GM23338 (cell line): ENCODE results near the gene TPP1. TPM values are rescaled to one million over a fixed set of nuclear protein-coding genes. Genes with fewer than 3 reads are reported as not detected.

ENCODE experiments used
- ATAC-seq: fragments of 200-7000 bp; cut with Tn5 transposase; 3 replicates; pipeline ENCODE4 v1.9.1; 2020
- DNase-seq: peaks from one replicate; pipeline ENCODE4 v3.0.0-alpha.2; 2015; ENCODE audit warnings: low spot score
- H2AFZ ChIP-seq: fragments of 200-600 bp; sonication (generic); 2 replicates; pipeline ENCODE4 v1.8.0; 2016; ENCODE audit warnings: antibody characterized with exemption, mild to moderate bottlenecking, moderate library complexity
- H3F3A ChIP-seq: fragments of 200-600 bp; sonication (generic); replicated peaks from 2 replicates; pipeline ENCODE4 v1.8.0; 2017; ENCODE audit warnings: antibody characterized with exemption, mixed run types, low read depth
- H3K27ac ChIP-seq: fragments of 200-600 bp; sonication (generic); 2 replicates; pipeline ENCODE4 v1.6.1; 2016; ENCODE audit warnings: low read depth
- H3K27me3 ChIP-seq: fragments of 200-600 bp; sonication (generic); 2 replicates; pipeline ENCODE4 v1.8.0; 2016; ENCODE audit warnings: mild to moderate bottlenecking, mixed run types, moderate library complexity; ENCODE audit not compliant: insufficient read depth
- H3K36me3 ChIP-seq: fragments of 200-600 bp; sonication (generic); 2 replicates; pipeline ENCODE4 v1.8.0; 2016; ENCODE audit warnings: mild to moderate bottlenecking; ENCODE audit not compliant: insufficient read depth
- H3K4me1 ChIP-seq: fragments of 200-600 bp; sonication (generic); 2 replicates; pipeline ENCODE4 v1.8.0; 2016; ENCODE audit warnings: mild to moderate bottlenecking, moderate library complexity; ENCODE audit not compliant: insufficient read depth
- H3K4me2 ChIP-seq: fragments of 200-600 bp; sonication (generic); 2 replicates; pipeline ENCODE4 v1.7.1; 2017; ENCODE audit warnings: mixed run types
- H3K4me3 ChIP-seq: fragments of 200-600 bp; sonication (generic); 2 replicates; pipeline ENCODE4 v1.6.1; 2016; ENCODE audit warnings: mixed run types
- H3K79me2 ChIP-seq: fragments of 200-600 bp; sonication (generic); replicated peaks from 2 replicates; pipeline ENCODE4 v1.8.0; 2017; ENCODE audit warnings: mild to moderate bottlenecking; ENCODE audit not compliant: insufficient read depth
- H3K9me2 ChIP-seq: fragments of 200-600 bp; sonication (generic); 2 replicates; pipeline ENCODE4 v1.8.0; 2017; ENCODE audit not compliant: insufficient read depth
- H4K20me1 ChIP-seq: fragments of 200-600 bp; sonication (generic); replicated peaks from 2 replicates; pipeline ENCODE4 v1.8.0; 2017; ENCODE audit warnings: mild to moderate bottlenecking; ENCODE audit not compliant: insufficient read depth
- H3K27ac Mint-ChIP-seq: 2 replicates; pipeline ENCODE4 v1.8.0; 2020; ENCODE audit warnings: inconsistent platforms, mild to moderate bottlenecking, moderate library complexity, mixed read lengths
- H3K27me3 Mint-ChIP-seq: 3 replicates; pipeline ENCODE4 v1.8.0; 2022; ENCODE audit warnings: low read depth, mild to moderate bottlenecking, moderate library complexity, mixed read lengths, inconsistent platforms; ENCODE audit not compliant: insufficient read depth, poor library complexity
- H3K36me3 Mint-ChIP-seq: 3 replicates; pipeline ENCODE4 v1.8.0; 2021; ENCODE audit warnings: low read depth, mild to moderate bottlenecking, inconsistent platforms, moderate library complexity, mixed read lengths
- H3K4me1 Mint-ChIP-seq: 3 replicates; pipeline ENCODE4 v1.8.0; 2020; ENCODE audit warnings: mild to moderate bottlenecking, inconsistent platforms, mixed read lengths
- H3K4me3 Mint-ChIP-seq: 3 replicates; pipeline ENCODE4 v1.8.0; 2021; ENCODE audit warnings: moderate library complexity, mild to moderate bottlenecking, inconsistent platforms, mixed read lengths
- H3K9me3 Mint-ChIP-seq: 3 replicates; pipeline ENCODE4 v1.8.0; 2020; ENCODE audit warnings: moderate library complexity, mild to moderate bottlenecking, inconsistent platforms, mixed read lengths
- CREB1 ChIP-seq: fragments of 250-450 bp; sonication (Bioruptor Pico); IDR thresholded peaks from 2 replicates; pipeline ENCODE4 v1.5.0; 2020; ENCODE audit warnings: low read depth, mild to moderate bottlenecking, moderate library complexity
- ETS1 ChIP-seq: IDR thresholded peaks from 2 replicates; pipeline ENCODE4 v1.6.1; 2016; ENCODE audit warnings: antibody characterized with exemption
- EZH2 ChIP-seq: fragments of 200-600 bp; sonication (generic); IDR thresholded peaks from one replicate; pipeline ENCODE4 v1.8.0; 2017; ENCODE audit warnings: antibody characterized with exemption, mild to moderate bottlenecking, low read depth; ENCODE audit not compliant: unreplicated experiment
- EZH2phosphoT487 ChIP-seq: fragments of 200-600 bp; sonication (generic); IDR thresholded peaks from one replicate; pipeline ENCODE4 v1.8.1; 2018; ENCODE audit warnings: antibody characterized with exemption; ENCODE audit not compliant: unreplicated experiment
- JUNB ChIP-seq: IDR thresholded peaks from one replicate; pipeline ENCODE4 v1.6.1; 2016; ENCODE audit warnings: antibody characterized with exemption; ENCODE audit not compliant: unreplicated experiment
- NANOG ChIP-seq: IDR thresholded peaks from 2 replicates; pipeline ENCODE4 v1.6.1; 2016; ENCODE audit warnings: antibody characterized with exemption, borderline replicate concordance
- POLR2AphosphoS5 ChIP-seq: IDR thresholded peaks from 2 replicates; pipeline ENCODE4 v1.6.1; 2016; ENCODE audit warnings: antibody characterized with exemption, low read depth
- REST ChIP-seq: IDR thresholded peaks from one replicate; pipeline ENCODE4 v1.6.1; 2018; ENCODE audit warnings: antibody characterized with exemption; ENCODE audit not compliant: unreplicated experiment
- STAT1 ChIP-seq: IDR thresholded peaks from one replicate; pipeline ENCODE4 v1.6.1; 2016; ENCODE audit warnings: antibody characterized with exemption; ENCODE audit not compliant: unreplicated experiment
- ZNF114 ChIP-seq: fragments of 250-450 bp; sonication (Bioruptor Pico); IDR thresholded peaks from 2 replicates; pipeline ENCODE4 v1.5.0; 2020; ENCODE audit warnings: mild to moderate bottlenecking, moderate library complexity
- ZNF331 ChIP-seq: fragments of 250-450 bp; sonication (Bioruptor Pico); IDR thresholded peaks from 2 replicates; pipeline ENCODE4 v1.5.0; 2020; ENCODE audit warnings: low read depth, mild to moderate bottlenecking, moderate library complexity
- ZNF462 ChIP-seq: fragments of 250-450 bp; sonication (Bioruptor Pico); IDR thresholded peaks from 2 replicates; pipeline ENCODE4 v1.5.0; 2020; ENCODE audit warnings: mild to moderate bottlenecking, moderate library complexity
- polyA plus RNA-seq: library from polyadenylated mRNA; unstranded; fragments of >200 nt; fragmentation: Nextera tagmentation; extraction: Ambion mirVana; gene quantifications from 2 replicates; pipeline ENCODE4 v1.2.1, GENCODE V29; 2016
- total RNA-seq: library from RNA; depleted of rRNA; stranded (reverse); fragments of >200 nt; shearing (Covaris generic); gene quantifications from 2 replicates; pipeline ENCODE4 v1.2.3, GENCODE V29; 2014
- TF ChIP-seq, protein P1 (sequence below), 2 experiments: fragments of 200-600 bp in 1 of 2; sonication (generic) in 1 of 2; conservative IDR thresholded peaks; 2 replicates each; pipeline versions ENCODE4 v1.5.1 to v1.6.1; 2016 to 2017; ENCODE audit warnings: antibody characterized with exemption in 2 of 2, low read depth in 2 of 2, mild to moderate bottlenecking in 2 of 2, moderate library complexity in 1 of 2

The TPP1 gene
- total and polyA plus RNA-seq, 2 experiments from 2014 or later = 21.7 to 49.7 TPM

DNA sequence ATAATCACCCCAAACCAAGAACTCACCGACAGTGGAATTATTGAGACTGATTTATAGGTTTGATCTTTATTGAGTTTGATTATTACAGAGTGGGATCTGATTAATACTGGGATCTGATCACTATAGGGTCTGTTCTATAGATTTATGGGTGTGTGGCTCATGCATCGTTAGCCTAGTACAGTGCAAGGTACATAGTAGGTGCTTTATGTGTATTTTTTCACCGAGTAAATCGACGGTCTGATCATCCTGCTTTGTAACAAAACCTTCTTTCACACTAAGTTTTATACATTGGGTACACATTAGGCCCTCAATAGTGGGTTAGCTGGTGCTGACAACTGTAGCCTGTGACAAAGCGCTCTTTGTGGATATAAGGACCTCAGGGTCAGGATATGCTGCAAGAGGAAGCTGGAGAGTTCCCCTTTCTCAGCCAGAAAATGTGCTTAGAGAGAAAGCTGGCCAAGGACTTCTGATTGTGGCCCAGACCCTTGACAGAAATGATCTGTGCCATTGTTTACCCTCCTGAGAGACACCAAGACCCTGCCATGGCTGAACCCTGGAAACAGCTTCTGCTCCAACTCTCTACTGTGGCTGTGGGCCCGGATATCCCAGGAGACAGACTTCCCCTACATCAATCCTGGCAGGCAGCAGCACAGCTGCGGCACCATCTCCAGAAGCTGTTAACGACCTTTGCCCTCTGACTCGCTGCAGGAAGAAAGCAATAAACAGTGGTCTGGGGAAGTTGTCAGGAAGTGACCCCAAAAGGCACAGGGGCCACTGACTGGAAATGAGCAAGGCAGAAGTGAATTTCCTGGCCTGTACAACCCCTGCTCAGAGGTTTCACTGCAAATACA, 16.1 kb upstream of the TPP1 start:
- H3K27ac ChIP-seq = no peak overlapping the region

More for the DNA sequence above, 16.1 kb upstream of the TPP1 start:
- Histone ChIP-seq H3K27me3 (peaks cover 19% of the 10 kb centered on the region), H3F3A (no peaks in the 10 kb centered on the region), H3K9me2 (no peaks in the 10 kb centered on the region), H2AFZ (no peak overlapping the region), H3K4me1 (no peaks in the 10 kb centered on the region; the same call in 1 of the 2 replicates), H4K20me1 (no peaks in the 10 kb centered on the region), H3K4me3 (no peak overlapping the region), H3K36me3 (no peaks in the 10 kb centered on the region), H3K79me2 (no peaks in the 10 kb centered on the region), H3K4me2 (no peak overlapping the region)
- H3K4me1 Mint-ChIP-seq = peaks cover 3% of the 10 kb centered on the region; the same call in 2 of the 3 replicates
- H3K27me3 Mint-ChIP-seq = peaks cover 18% of the 10 kb centered on the region
- H3K27ac Mint-ChIP-seq = no peak overlapping the region
- DNase-seq (no peak), ATAC-seq (no peak)
- H3K9me3 Mint-ChIP-seq = no peaks in the 10 kb centered on the region
- no peaks in the 10 kb centered on the region for H3K36me3 Mint-ChIP-seq
- no peak overlapping the region for H3K4me3 Mint-ChIP-seq
- no peak for TF ChIP-seq EZH2phosphoT487
- TF ChIP-seq CREB1 (CRISPR knock-in tag) = no peak
- TF ChIP-seq STAT1 = no peak
- TF ChIP-seq REST = no peak
- no peak for TF ChIP-seq ETS1
- TF ChIP-seq POLR2AphosphoS5 = no peak
- TF ChIP-seq, protein P1, sequence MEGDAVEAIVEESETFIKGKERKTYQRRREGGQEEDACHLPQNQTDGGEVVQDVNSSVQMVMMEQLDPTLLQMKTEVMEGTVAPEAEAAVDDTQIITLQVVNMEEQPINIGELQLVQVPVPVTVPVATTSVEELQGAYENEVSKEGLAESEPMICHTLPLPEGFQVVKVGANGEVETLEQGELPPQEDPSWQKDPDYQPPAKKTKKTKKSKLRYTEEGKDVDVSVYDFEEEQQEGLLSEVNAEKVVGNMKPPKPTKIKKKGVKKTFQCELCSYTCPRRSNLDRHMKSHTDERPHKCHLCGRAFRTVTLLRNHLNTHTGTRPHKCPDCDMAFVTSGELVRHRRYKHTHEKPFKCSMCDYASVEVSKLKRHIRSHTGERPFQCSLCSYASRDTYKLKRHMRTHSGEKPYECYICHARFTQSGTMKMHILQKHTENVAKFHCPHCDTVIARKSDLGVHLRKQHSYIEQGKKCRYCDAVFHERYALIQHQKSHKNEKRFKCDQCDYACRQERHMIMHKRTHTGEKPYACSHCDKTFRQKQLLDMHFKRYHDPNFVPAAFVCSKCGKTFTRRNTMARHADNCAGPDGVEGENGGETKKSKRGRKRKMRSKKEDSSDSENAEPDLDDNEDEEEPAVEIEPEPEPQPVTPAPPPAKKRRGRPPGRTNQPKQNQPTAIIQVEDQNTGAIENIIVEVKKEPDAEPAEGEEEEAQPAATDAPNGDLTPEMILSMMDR (conservative IDR thresholded peaks at IDR 0.05; ENCODE audit: low read depth in 2 of 2) = no peak
- TF ChIP-seq ZNF462 (CRISPR knock-in tag) = no peak
- no peak for TF ChIP-seq EZH2
- no peak for TF ChIP-seq ZNF331
- TF ChIP-seq ZNF114 (CRISPR knock-in tag) = no peak
- no peak for TF ChIP-seq NANOG
- no peak for TF ChIP-seq JUNB
